Adipocyte (in vitro differentiated cells): ENCODE measurements around the gene GAPDH.
"Not testable (repeated sequence)": the region's sequence is repeated elsewhere in the genome, so short reads cannot be mapped to it uniquely, and the experiment has no call there.

Source experiments
- DNase-seq: peaks from one replicate; pipeline ENCODE4 v3.0.0-alpha.2; 2015; ENCODE audit warnings: low read depth
- H3K27me3 ChIP-seq: replicated peaks from 2 replicates; pipeline ENCODE4 v1.7.0; 2013; ENCODE audit warnings: mild to moderate bottlenecking, low read length, moderate library complexity; ENCODE audit not compliant: control insufficient read depth, insufficient read depth
- H3K36me3 ChIP-seq: 2 replicates; pipeline ENCODE4 v1.7.0; 2013; ENCODE audit warnings: low read length, mild to moderate bottlenecking, moderate library complexity; ENCODE audit not compliant: control insufficient read depth, insufficient read depth, severe bottlenecking
- H3K4me1 ChIP-seq: 2 replicates; pipeline ENCODE4 v1.7.0; 2013; ENCODE audit warnings: mild to moderate bottlenecking, low read length, moderate library complexity; ENCODE audit not compliant: control insufficient read depth, insufficient read depth
- H3K4me3 ChIP-seq: 2 replicates; pipeline ENCODE4 v1.7.0; 2013; ENCODE audit warnings: mild to moderate bottlenecking, low read length, moderate library complexity
- H3K9ac ChIP-seq: 2 replicates; pipeline ENCODE4 v1.7.0; 2013; ENCODE audit warnings: mild to moderate bottlenecking, low read length, moderate library complexity
- H3K9me3 ChIP-seq: 2 replicates; pipeline ENCODE4 v1.7.0; 2013; ENCODE audit warnings: mild to moderate bottlenecking, low read length, moderate library complexity; ENCODE audit not compliant: control insufficient read depth

Gene GAPDH

GRCh38 chr12:6555018-6555691 is 20.8 kb downstream of the GAPDH start:
- Histone ChIP-seq H3K9me3 (no peaks in the 10 kb centered on the region), H3K36me3 (peaks cover 29% of the 10 kb centered on the region)
- peak; percentile 51 for DNase-seq

GRCh38 chr12:6556496-6556817 is 22.1 kb downstream of the GAPDH start:
- H3K4me3 ChIP-seq, H3K9me3 ChIP-seq, H3K27me3 ChIP-seq, DNase-seq: not testable (repeated sequence)
- H3K4me1 ChIP-seq: peaks cover 48% of the 10 kb centered on the region
- peak overlapping the region; percentile 43 for H3K9ac ChIP-seq
- H3K36me3 ChIP-seq: peaks cover 42% of the 10 kb centered on the region

More at GRCh38 chr12:6555018-6555691, 20.8 kb downstream of the GAPDH start:
- H3K9ac ChIP-seq: peak overlapping the region; percentile 89
- H3K27me3 ChIP-seq: no peaks in the 10 kb centered on the region
- H3K4me3 ChIP-seq: peak overlapping the region; percentile 86
- peaks cover 61% of the 10 kb centered on the region for H3K4me1 ChIP-seq

- Histone ChIP-seq H3K36me3 (peaks cover 46% of the 10 kb centered on the region), H3K27me3 (no peaks in the 10 kb centered on the region), H3K4me1 (peaks cover 44% of the 10 kb centered on the region), H3K9me3 (no peaks in the 10 kb centered on the region), H3K9ac (peak overlapping the region; percentile 7), H3K4me3 (no peak overlapping the region)
- no peak for DNase-seq
Measured at GRCh38 chr12:6556857-6557256, 22.5 kb downstream of the GAPDH start.

DNA sequence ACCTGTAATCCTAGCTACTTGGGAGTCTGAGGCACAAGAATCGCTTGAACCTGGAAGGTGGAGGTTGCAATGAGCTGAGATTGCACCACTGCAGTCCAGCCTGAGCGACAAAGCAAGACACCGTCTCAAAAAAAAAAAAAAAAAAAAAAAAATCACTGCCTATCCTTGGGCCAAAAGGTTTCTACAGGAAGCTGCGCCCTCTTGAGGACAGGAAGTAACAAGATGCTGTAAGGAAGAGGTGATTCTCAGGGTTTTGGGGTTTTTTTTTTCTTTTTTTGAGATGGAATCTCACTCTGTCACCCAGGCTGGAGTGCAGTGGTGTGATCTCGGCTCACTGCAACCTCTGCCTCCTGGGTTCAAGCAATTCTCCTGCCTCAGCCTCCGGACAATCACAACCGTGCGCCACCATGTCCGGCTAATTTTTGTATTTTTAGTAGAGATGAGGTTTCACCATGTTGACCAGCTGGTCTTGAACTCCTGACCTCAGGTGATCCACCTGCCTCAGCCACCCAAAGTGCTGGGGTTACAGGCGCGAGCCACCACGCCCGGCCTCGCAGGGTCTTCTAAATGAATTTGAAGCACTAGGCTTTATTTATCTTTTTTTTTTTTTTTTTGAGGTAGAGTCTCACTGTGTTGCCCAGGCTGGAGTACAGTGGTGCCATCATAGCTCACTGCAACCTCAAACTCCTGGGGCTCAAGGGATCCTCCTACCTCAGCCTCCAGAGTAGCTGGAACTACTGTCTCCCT is 23.9 kb downstream of the GAPDH start:
- not testable (repeated sequence) for H3K9me3 ChIP-seq, H3K4me3 ChIP-seq, H3K9ac ChIP-seq, H3K27me3 ChIP-seq
- Histone ChIP-seq H3K4me1 (peaks cover 31% of the 10 kb centered on the region), H3K36me3 (peaks cover 60% of the 10 kb centered on the region)
- peak; percentile 91 for DNase-seq

- Histone ChIP-seq H3K9ac (peak overlapping the region; percentile 48), H3K4me1 (peaks cover 20% of the 10 kb centered on the region), H3K4me3 (no peak overlapping the region), H3K27me3 (no peaks in the 10 kb centered on the region), H3K9me3 (no peaks in the 10 kb centered on the region), H3K36me3 (peaks cover 69% of the 10 kb centered on the region)
- DNase-seq: no peak
Measured at GRCh38 chr12:6559500-6559899, 25.2 kb downstream of the GAPDH start.

- H3K9me3 ChIP-seq: no peaks in the 10 kb centered on the region
- DNase-seq: no peak
- H3K27me3 ChIP-seq: no peaks in the 10 kb centered on the region
- no peak overlapping the region for H3K9ac ChIP-seq
- peaks cover 80% of the 10 kb centered on the region for H3K36me3 ChIP-seq
- H3K4me3 ChIP-seq: no peak overlapping the region
- peaks cover 12% of the 10 kb centered on the region for H3K4me1 ChIP-seq
Measured at GRCh38 chr12:6560501-6561205, 26.3 kb downstream of the GAPDH start.

GRCh38 chr12:6562881-6563280 is 28.6 kb downstream of the GAPDH start:
- peaks cover 79% of the 10 kb centered on the region for H3K36me3 ChIP-seq

DNA sequence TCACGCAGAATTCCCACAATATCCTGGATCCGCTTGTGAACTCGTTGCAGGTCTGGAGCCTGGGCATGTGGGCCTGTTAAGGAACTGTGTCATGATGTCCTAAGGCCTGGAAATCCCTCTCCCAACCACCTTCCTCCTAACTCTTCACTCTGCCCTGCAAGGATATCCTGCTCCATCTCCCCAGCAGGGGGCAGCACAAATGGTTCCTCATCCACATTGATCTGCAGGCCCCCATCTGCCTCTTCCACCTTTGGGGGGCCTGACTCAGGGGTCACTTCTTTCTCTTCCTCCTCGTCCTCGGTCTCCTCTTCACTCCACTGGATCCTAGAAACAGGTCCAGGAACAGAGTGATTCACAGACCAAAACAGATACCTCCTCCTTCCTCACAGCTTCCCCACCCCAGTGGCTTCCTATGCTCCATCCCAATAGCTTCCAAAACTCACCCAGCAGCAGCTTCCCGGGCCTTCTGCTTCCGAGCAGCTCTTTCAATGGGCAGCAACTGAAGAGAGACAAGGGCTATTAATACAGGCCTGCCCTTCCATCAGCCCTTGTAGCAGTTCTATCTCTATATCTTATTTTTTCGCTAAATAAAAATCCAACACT is 29.2 kb downstream of the GAPDH start:
- peaks cover 77% of the 10 kb centered on the region for H3K36me3 ChIP-seq
- H3K9me3 ChIP-seq: no peaks in the 10 kb centered on the region
- H3K4me1 ChIP-seq: peaks cover 23% of the 10 kb centered on the region
- DNase-seq: peak; percentile 74
- H3K4me3 ChIP-seq: no peak overlapping the region
- H3K27me3 ChIP-seq: no peaks in the 10 kb centered on the region
- no peak overlapping the region for H3K9ac ChIP-seq

More at GRCh38 chr12:6562881-6563280, 28.6 kb downstream of the GAPDH start:
- Histone ChIP-seq H3K4me1 (peaks cover 23% of the 10 kb centered on the region), H3K4me3 (no peak overlapping the region), H3K9ac (no peak overlapping the region), H3K9me3 (no peaks in the 10 kb centered on the region), H3K27me3 (no peaks in the 10 kb centered on the region)
- no peak for DNase-seq

- peak; percentile 24 for DNase-seq
- Histone ChIP-seq H3K36me3 (peaks cover 73% of the 10 kb centered on the region), H3K4me1 (peaks cover 15% of the 10 kb centered on the region), H3K9ac (peak overlapping the region; percentile 92), H3K9me3 (no peaks in the 10 kb centered on the region), H3K27me3 (no peaks in the 10 kb centered on the region), H3K4me3 (peak overlapping the region; percentile 84)
Measured at GRCh38 chr12:6567112-6567670, 32.9 kb downstream of the GAPDH start.

GRCh38 chr12:6569312-6569711 is 35.0 kb downstream of the GAPDH start:
- Histone ChIP-seq H3K9ac (peak overlapping the region; percentile 92), H3K9me3 (no peaks in the 10 kb centered on the region), H3K27me3 (no peaks in the 10 kb centered on the region), H3K36me3 (peaks cover 75% of the 10 kb centered on the region), H3K4me1 (peaks cover 15% of the 10 kb centered on the region), H3K4me3 (peak overlapping the region; percentile 84)
- no peak for DNase-seq

GRCh38 chr12:6569786-6570185 is 35.5 kb downstream of the GAPDH start:
- Histone ChIP-seq H3K4me1 (peaks cover 15% of the 10 kb centered on the region), H3K27me3 (no peaks in the 10 kb centered on the region), H3K9ac (no peak overlapping the region), H3K36me3 (peaks cover 77% of the 10 kb centered on the region), H3K9me3 (no peaks in the 10 kb centered on the region), H3K4me3 (no peak overlapping the region)
- no peak for DNase-seq
